ENCODE measurements around the gene TRIM24.
"Not testable (repeated sequence)": the region's sequence is repeated elsewhere in the genome, so short reads cannot be mapped to it uniquely, and the experiment has no call there.

TRIM24 gene

GRCh38 chr7:138495485-138495884 is 35.4 kb downstream of the TRIM24 start:
- no peak for DNase-seq (ENCODE audit: low read depth in 2 of 2)

GRCh38 chr7:138499340-138499739 is 39.3 kb downstream of the TRIM24 start:
- no peak for DNase-seq (ENCODE audit: low read depth in 2 of 2)

- DNase-seq (ENCODE audit: low read depth in 2 of 2) = not testable (repeated sequence)
These were observed 40.2 kb downstream of the TRIM24 start for GRCh38 chr7:138500303-138500702.

GRCh38 chr7:138500892-138501291 is 40.8 kb downstream of the TRIM24 start:
- no peak for DNase-seq (ENCODE audit: low read depth in 2 of 2)

- no peak for DNase-seq (ENCODE audit: low read depth in 2 of 2)
These were observed 42.1 kb downstream of the TRIM24 start for GRCh38 chr7:138502023-138502767.

- no peak for DNase-seq (ENCODE audit: low read depth in 2 of 2)
These were observed 45.4 kb downstream of the TRIM24 start for GRCh38 chr7:138505361-138505873.

- DNase-seq (ENCODE audit: low read depth in 2 of 2) = no peak
These were observed 46.7 kb downstream of the TRIM24 start for GRCh38 chr7:138506764-138507163.

GRCh38 chr7:138510003-138510402 is 49.9 kb downstream of the TRIM24 start:
- no peak for DNase-seq (ENCODE audit: low read depth in 2 of 2)

- no peak for DNase-seq (ENCODE audit: low read depth in 2 of 2)
These were observed 52.2 kb downstream of the TRIM24 start for GRCh38 chr7:138512092-138512858.

- no peak for DNase-seq (ENCODE audit: low read depth in 2 of 2)
These were observed 52.8 kb downstream of the TRIM24 start for GRCh38 chr7:138512885-138513284.

- no peak for DNase-seq (ENCODE audit: low read depth in 2 of 2)
These were observed 53.3 kb downstream of the TRIM24 start for GRCh38 chr7:138513344-138513871.

GRCh38 chr7:138514044-138514443 is 54.0 kb downstream of the TRIM24 start:
- no peak for DNase-seq (ENCODE audit: low read depth in 2 of 2)

- no peak for DNase-seq (ENCODE audit: low read depth in 2 of 2)
These were observed 55.0 kb downstream of the TRIM24 start for GRCh38 chr7:138515001-138515528.

- no peak for DNase-seq (ENCODE audit: low read depth in 2 of 2)
These were observed 59.2 kb downstream of the TRIM24 start for GRCh38 chr7:138519061-138519798.

- DNase-seq (ENCODE audit: low read depth in 2 of 2) = no peak
These were observed 60.7 kb downstream of the TRIM24 start for GRCh38 chr7:138520742-138521141.

GRCh38 chr7:138521837-138522461 is 61.9 kb downstream of the TRIM24 start:
- DNase-seq (ENCODE audit: low read depth in 2 of 2) = no peak

GRCh38 chr7:138524259-138524658 is 64.2 kb downstream of the TRIM24 start:
- no peak for DNase-seq (ENCODE audit: low read depth in 2 of 2)

GRCh38 chr7:138525757-138526156 is 65.7 kb downstream of the TRIM24 start:
- DNase-seq (ENCODE audit: low read depth in 2 of 2) = no peak

- no peak for DNase-seq (ENCODE audit: low read depth in 2 of 2)
These were observed 67.7 kb downstream of the TRIM24 start for GRCh38 chr7:138527746-138528223.

GRCh38 chr7:138536833-138537232 is 76.8 kb downstream of the TRIM24 start:
- DNase-seq (ENCODE audit: low read depth in 2 of 2) = not testable (repeated sequence)

- no peak for DNase-seq (ENCODE audit: low read depth in 2 of 2)
These were observed 78.5 kb downstream of the TRIM24 start for GRCh38 chr7:138538518-138538917.
